CD4-positive, alpha-beta T cell treated with Interleukin-2 at 100 ng/mL for 4 hours (primary cell): Measurements from ENCODE around the gene TCP11L2.
"Not testable (repeated sequence)": the region's sequence is repeated elsewhere in the genome, so short reads cannot be mapped to it uniquely, and the experiment has no call there.

ENCODE experiments used
- DNase-seq: peaks from one replicate; pipeline ENCODE4 v3.0.0-alpha.2; 2020; ENCODE audit warnings: low spot score

TCP11L2 gene

GRCh38 chr12:106307181-106307580 lies 4.6 kb downstream of the TCP11L2 start:
- no peak for DNase-seq

- no peak for DNase-seq
These were observed 5.6 kb downstream of the TCP11L2 start for GRCh38 chr12:106308121-106308520.

- no peak for DNase-seq
These were observed 6.1 kb downstream of the TCP11L2 start for GRCh38 chr12:106308611-106309010.

GRCh38 chr12:106309671-106310505 lies 7.4 kb downstream of the TCP11L2 start:
- no peak for DNase-seq

- DNase-seq: no peak
These were observed 8.2 kb downstream of the TCP11L2 start for GRCh38 chr12:106310687-106311086.

GRCh38 chr12:106311139-106311538 lies 8.6 kb downstream of the TCP11L2 start:
- DNase-seq: no peak

GRCh38 chr12:106313413-106313812 lies 10.9 kb downstream of the TCP11L2 start:
- not testable (repeated sequence) for DNase-seq

GRCh38 chr12:106315523-106315922 lies 13.0 kb downstream of the TCP11L2 start:
- DNase-seq: no peak

- DNase-seq: no peak
These were observed 15.0 kb downstream of the TCP11L2 start for GRCh38 chr12:106317406-106318082.

- DNase-seq: no peak
These were observed 18.8 kb downstream of the TCP11L2 start for GRCh38 chr12:106321139-106321850.

- DNase-seq: no peak
These were observed 21.0 kb downstream of the TCP11L2 start for GRCh38 chr12:106323537-106323936.

- DNase-seq: no peak
These were observed 24.9 kb downstream of the TCP11L2 start for GRCh38 chr12:106327309-106327869.

GRCh38 chr12:106328735-106329134 lies 26.2 kb downstream of the TCP11L2 start:
- no peak for DNase-seq

- DNase-seq: no peak
These were observed 26.9 kb downstream of the TCP11L2 start for GRCh38 chr12:106329231-106329982.

- DNase-seq: no peak
These were observed 29.1 kb downstream of the TCP11L2 start for GRCh38 chr12:106331599-106331998.

GRCh38 chr12:106332536-106332935 lies 30.0 kb downstream of the TCP11L2 start:
- no peak for DNase-seq

- no peak for DNase-seq
These were observed 30.5 kb downstream of the TCP11L2 start for GRCh38 chr12:106333010-106333409.

GRCh38 chr12:106333756-106334155 lies 31.2 kb downstream of the TCP11L2 start:
- DNase-seq: no peak

GRCh38 chr12:106341086-106341877 lies 38.7 kb downstream of the TCP11L2 start:
- no peak for DNase-seq

- DNase-seq: no peak
These were observed 40.1 kb downstream of the TCP11L2 start for GRCh38 chr12:106342397-106343213.
